Adipose tissue (tissue), 3 donors: ENCODE measurements around the gene COL27A1. TPM values are rescaled to one million over a fixed set of nuclear protein-coding genes. Genes with fewer than 3 reads are reported as not detected.
"Not testable (repeated sequence)": the region's sequence is repeated elsewhere in the genome, so short reads cannot be mapped to it uniquely, and the experiment has no call there.

Experiments
- H3K27ac ChIP-seq: one replicate; pipeline ENCODE4 v1.5.1; 2013; ENCODE audit warnings: low read depth, low read length
- WGBS, 3 donors: extraction: QIAGEN DNeasy Blood & Tissue Kit; methylation state at CpG; one replicate each; pipeline ENCODE4 v1.1.7; 2013; 5-methylcytosine and 5-hydroxymethylcytosine counted together
- polyA plus RNA-seq, 3 donors: library from polyadenylated mRNA; stranded (reverse); fragments of 200-250 nt; gene quantifications; one replicate each; pipeline ENCODE4 v1.2.3, GENCODE V29; 2013
- donor health status: healthy with polysubstance abuse.
- donor health status: Bipolar disorder and iron deficiency.
- donor health status: healthy.

The COL27A1 gene
- polyA plus RNA-seq, 3 donors: 9.3 to 20.6 (median 14.2) TPM

GRCh38 chr9:114324965-114325364 is 169.6 kb downstream of the COL27A1 start:
- WGBS, 3 donors: 85 to 87% (median 86%) methylated on average over 7 of the region's 9 CpGs
- not testable (repeated sequence) for H3K27ac ChIP-seq

- H3K27ac ChIP-seq: not testable (repeated sequence)
- 67 to 95% (median 84%) methylated on average over 3 of the region's 3 CpGs for WGBS, 3 donors
Observed at GRCh38 chr9:114325684-114326254, 170.4 kb downstream of the COL27A1 start.

DNA sequence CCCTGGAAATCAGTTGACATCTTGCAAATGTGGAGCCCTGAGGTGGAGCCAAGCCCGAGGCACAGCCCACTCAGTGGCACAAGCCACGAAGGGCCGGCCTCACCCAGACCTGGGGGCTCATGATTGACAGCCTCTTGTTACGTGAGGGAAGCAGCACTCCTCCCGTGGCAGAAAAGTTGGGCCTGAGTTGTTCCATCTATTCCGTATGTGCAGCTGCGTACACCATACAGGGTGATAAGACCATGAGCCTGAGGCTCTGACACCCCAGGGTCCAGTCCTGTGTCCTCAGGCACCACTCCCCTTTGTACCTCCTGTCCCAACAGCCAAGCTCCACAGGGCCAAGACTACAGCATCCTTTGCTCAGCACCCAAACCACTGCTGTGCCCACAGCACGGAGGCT is 172.4 kb downstream of the COL27A1 start:
- H3K27ac ChIP-seq: no peak overlapping the region
- WGBS, 3 donors: 94 to 96% (median 95%) methylated on average over 8 of the region's 8 CpGs

- not testable (repeated sequence) for H3K27ac ChIP-seq
- WGBS, 3 donors: 83 to 89% (median 86%) methylated on average over 10 of the region's 10 CpGs
Observed at GRCh38 chr9:114328357-114328820, 173.1 kb downstream of the COL27A1 start.

- WGBS, 3 donors: 56 to 86% (median 74%) methylated on average over 7 to 11 of the region's 12 CpGs
- H3K27ac ChIP-seq: not testable (repeated sequence)
Observed at GRCh38 chr9:114328937-114329624, 173.7 kb downstream of the COL27A1 start.

DNA sequence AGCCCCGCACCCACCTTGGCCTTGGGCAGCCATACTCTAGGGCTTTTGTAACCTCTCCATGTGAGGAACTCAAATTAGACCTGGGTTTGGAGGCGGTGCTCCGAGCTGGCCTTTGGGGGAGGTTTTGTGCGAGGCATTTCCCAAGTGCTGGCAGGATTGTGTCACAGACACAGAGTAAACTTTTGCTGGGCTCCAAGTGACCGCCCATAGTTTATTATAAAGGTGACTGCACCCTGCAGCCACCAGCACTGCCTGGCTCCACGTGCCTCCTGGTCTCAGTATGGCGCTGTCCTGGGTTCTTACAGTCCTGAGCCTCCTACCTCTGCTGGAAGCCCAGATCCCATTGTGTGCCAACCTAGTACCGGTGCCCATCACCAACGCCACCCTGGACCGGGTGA is 174.3 kb downstream of the COL27A1 start, which contains the start of gene ORM2:
TSS of gene ORM2 (plus strand) at position 245 of the 398 bp plus-strand sequence. CDS start at position 281, 36 bp downstream.
- H3K27ac ChIP-seq: not testable (repeated sequence)
- no CpG with 5 or more reads among the region's 10 CpGs for WGBS, 3 donors

DNA sequence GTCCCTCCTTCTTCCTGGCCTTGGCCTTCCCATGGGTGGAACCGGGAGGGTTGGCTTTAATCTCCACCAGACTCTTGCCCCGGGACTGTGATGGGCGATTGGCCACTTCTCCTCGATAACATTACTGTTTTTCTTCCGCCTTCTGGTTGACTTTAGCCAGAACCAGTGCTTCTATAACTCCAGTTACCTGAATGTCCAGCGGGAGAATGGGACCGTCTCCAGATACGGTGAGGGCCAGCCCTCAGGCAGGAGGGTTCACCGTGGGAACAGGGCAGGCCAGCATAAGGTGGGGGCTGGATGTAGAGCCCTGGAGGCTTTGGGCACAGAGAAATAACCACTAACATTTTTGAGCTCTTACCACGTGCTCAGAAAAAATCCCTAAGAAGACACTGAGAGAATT is 175.3 kb downstream of the COL27A1 start:
- 66 to 81% (median 74%) methylated on average over 10 of the region's 10 CpGs for WGBS, 3 donors
- no peak overlapping the region for H3K27ac ChIP-seq

DNA sequence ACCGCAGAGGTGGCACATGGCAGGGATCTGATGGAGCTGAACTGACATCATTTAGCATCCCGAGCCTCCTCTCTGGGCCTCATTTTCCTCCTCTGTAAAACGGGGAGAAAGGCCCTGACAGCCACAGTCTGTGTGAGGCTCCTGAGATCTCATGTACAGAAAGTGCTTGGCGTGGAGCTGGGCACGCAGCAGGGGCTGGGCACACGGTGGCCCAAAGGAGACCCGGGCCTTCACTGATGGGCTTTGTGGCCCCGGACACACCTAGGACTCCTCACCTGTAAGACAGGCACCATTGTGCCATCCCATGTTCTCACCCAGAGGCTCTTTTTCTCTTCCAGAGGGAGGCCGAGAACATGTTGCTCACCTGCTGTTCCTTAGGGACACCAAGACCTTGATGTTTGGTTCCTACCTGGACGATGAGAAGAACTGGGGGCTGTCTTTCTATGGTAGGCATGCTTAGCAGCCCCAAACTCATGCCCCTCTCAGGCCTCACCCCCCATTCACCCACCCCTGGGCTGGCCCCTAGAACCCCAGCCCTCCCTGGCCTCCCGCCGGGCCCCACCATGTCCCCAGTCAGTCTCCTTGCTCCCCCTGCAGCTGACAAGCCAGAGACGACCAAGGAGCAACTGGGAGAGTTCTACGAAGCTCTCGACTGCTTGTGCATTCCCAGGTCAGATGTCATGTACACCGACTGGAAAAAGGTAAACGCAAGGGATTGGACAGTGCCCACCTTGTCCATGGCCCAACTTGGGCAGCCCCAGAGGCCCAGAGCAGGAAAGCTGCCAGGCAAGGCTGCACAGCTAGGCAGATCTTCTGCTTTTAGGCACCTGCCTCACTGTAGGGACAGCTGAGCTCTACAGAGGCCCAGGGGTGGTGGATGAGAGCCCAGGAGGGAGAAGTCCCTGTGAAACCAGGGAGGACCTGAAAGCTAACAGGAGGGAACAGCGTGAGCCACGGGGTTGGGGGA is 176.2 kb downstream of the COL27A1 start:
- 67 to 73% (median 71%) methylated on average over 15 of the region's 19 CpGs for WGBS, 3 donors
- H3K27ac ChIP-seq: not testable (repeated sequence)

GRCh38 chr9:114332474-114333040 is 177.2 kb downstream of the COL27A1 start:
- not testable (repeated sequence) for H3K27ac ChIP-seq
- WGBS, 3 donors: 66 to 76% (median 71%) methylated on average over 4 of the region's 4 CpGs

DNA sequence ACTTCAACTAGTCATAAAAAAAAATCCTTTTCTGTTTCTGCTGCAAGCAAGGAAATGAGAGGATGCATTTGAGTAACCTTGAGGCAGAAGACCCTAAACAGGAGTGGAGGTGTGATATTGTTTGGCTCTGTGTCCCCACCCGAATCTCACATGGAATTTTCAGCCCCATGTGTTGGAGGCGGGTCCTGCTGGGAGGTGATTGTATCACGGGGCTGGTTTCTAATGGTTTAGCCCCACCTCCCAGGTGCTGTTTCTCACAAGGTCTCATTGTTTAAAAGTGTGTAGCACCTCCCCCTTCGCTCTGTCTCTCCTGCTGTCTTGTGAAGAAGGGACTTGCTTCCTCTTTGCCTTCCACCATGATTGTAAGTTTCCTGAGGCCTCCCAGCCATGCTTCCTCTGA is 178.4 kb downstream of the COL27A1 start:
- not testable (repeated sequence) for H3K27ac ChIP-seq
- 85 to 89% (median 86%) methylated on average over 2 to 3 of the region's 4 CpGs for WGBS, 3 donors

DNA sequence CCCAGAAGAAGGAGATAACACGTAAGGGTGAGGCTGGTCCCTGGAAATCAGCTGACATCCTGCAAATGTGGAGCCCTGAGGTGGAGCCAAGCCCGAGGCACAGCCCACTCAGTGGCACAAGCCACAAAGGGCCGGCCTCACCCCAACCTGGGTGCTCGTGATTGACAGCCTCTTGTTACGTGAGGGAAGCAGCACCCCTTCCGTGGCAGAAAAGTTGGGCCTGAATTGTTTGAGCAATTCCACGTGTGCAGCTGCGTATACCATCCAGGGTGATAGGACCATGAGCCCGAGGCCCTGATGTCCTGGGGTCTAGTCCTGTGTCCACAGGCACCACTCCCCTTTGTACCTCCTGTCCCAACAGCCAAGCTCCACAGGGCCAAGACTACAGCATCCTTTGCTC is 179.2 kb downstream of the COL27A1 start:
- 90 to 95% (median 95%) methylated on average over 8 to 9 of the region's 9 CpGs for WGBS, 3 donors
- H3K27ac ChIP-seq: no peak overlapping the region

- 64 to 76% (median 72%) methylated on average over 2 of the region's 2 CpGs for WGBS, 3 donors
- no peak overlapping the region for H3K27ac ChIP-seq
Observed at GRCh38 chr9:114335745-114336144, 180.4 kb downstream of the COL27A1 start.

DNA sequence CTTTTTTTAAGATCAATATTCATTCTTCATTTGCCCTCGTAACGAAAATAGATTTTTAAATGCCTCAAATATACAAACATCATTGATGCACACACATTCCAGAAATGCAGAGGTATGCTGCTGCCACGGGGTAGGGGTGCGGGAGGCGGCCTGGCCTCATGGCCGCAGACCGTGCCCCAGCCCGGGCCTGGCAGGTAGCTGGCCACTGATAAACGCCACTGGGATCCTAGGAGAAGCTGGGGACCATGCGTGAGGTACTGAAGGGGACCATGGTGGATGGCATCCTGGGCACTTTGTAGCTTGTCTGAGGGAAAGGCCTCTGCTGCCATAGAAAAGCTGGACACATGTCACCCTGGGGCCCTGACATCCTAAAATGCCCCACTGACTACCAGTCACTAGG is 180.8 kb downstream of the COL27A1 start:
- H3K27ac ChIP-seq: no peak overlapping the region
- WGBS, 3 donors: 74 to 82% (median 80%) methylated on average over 10 of the region's 10 CpGs

GRCh38 chr9:114336699-114337395 is 181.5 kb downstream of the COL27A1 start:
- WGBS, 3 donors: 89 to 93% (median 89%) methylated on average over 21 to 23 of the region's 23 CpGs
- no peak overlapping the region for H3K27ac ChIP-seq

DNA sequence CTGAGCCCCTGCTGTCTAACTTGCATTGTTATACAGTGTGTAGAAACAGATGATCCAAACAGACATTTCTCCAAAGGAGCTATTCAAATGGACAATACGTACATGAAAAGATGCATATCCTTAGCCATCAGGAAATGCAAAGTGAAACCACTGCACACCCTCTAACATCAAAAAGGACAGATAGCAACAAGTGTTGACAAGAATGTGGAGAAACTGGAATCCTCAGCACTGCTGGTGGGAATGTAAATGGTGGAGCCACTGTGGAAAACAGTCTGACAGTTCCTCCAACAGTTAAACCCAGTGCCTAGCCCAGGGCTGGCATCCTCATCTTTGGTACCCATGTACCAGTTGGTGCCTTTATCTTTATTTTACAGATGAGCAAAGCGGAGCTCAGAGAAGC is 182.8 kb downstream of the COL27A1 start:
- WGBS, 3 donors: 90 to 95% (median 93%) methylated on average over 2 of the region's 2 CpGs
- no peak overlapping the region for H3K27ac ChIP-seq

DNA sequence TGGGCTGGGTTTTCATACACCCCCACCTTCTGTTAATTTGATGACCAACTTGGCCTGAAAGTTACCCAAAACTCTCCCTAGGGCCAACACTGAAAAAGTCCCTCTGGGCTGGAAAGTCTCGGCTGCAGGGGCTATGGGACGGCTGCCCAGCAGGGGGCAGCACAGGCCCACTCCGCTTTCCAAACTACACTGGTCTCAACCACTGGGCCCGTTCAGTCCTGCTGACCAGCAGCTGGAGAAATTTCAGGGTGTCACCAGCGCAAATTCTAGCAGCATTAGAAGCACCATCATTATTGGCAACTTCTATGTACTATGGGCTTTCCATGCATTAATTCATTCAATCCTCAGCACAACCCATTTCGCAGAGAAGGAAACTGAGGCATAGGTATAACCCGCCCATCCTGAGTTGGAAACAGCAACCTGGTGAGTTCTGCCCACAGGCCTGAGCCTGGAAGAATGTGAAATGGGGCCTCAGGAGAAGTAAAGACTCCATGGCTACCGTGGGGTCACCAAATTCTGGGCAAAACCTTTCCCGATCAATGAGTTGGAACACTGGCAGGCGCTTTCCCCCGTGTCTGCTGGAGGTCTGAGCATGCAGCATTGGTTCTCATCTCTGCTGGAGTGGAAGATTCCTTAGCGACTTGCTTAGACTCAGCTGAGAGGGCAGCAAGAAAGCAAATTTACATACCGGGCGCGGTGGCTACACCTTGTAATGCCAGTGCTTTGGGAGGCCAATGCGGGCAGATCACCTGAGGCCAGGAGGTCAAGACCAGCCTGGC is 184.0 kb downstream of the COL27A1 start:
- 80 to 84% (median 83%) methylated on average over 16 of the region's 16 CpGs for WGBS, 3 donors
- H3K27ac ChIP-seq: no peak overlapping the region

DNA sequence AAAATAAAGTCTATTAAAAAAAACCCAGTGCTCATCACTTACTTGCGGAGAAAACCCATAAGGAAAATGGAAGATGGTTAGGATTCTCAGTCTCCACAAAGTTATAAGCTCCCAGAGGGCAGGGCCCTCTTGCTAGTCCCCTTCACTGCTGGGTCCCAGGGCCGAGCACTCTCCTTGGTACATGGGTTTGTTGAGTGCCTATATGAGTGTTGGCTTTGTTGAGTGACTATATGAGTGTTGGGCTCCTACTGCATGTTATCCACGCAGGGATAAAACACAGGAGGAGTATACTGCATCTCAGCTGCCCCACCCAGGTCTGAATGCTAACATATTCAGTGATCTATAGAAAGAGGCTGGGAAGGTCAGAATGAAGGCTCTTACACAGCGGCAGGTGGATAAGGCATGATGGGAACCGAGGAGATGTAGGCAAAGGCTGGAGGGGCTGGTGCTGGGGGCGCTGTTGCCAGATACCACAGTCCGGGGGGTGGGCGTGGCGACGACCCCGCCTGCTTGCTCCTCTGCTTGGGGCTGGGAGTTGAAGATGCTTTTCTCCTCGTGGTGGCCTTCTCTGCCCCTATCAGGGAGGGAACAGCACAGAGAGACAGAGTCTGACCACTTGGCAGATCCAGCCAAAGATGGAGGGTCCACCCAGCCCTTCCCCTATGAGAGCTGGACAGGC is 186.0 kb downstream of the COL27A1 start:
- H3K27ac ChIP-seq: no peak overlapping the region
- WGBS, 3 donors: 87 to 88% (median 87%) methylated on average over 12 of the region's 12 CpGs
